Measurements from ENCODE around the gene TMEM131.

Gene TMEM131

DNA sequence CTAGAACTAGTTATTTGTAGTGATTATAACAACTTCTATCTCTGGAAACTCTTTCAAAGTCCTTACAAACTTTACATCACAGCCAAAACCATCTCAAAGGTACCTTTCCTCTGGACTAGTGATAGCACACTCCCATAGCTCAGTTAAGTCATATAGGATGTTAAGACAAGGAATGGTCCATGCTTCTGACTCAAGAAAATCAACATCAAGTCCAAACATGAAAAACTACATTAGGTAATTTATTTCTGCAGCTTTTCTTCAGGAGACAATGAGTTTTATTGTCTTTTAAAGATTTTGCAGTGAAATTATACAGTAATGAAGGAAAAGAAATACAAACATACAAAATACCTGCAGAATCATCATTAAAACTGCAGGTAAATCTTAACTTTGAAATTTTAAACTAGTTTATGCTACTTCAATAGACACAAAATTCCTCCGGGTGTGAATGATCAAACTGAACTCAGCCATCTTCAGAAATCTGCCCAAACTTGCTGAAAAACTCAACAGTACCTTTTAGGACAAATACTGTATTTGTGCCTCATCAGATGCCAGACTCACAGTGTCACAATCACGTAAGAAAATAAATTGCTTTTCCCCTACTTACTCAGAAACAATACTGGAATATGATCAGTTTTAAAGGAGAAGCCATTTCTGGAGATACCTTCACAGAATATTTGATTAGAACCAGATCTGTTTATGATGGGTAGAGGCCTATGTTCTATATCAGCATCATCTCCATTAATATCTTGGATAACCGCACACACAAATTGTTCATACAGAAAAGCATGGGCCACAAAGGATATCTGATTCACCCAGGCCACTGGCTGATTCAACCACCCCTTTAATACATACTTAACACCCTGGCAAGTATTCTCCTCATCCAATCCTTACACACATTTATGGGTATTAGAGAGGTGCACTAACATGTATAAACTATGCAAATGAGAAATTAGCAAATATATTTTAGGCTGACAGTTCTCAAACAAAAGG, 2.6 kb downstream of the TMEM131 start:
- DNase-seq (ENCODE audit: extremely low read depth in 1 of 2, low read depth in 1 of 2), result no peak

DNA sequence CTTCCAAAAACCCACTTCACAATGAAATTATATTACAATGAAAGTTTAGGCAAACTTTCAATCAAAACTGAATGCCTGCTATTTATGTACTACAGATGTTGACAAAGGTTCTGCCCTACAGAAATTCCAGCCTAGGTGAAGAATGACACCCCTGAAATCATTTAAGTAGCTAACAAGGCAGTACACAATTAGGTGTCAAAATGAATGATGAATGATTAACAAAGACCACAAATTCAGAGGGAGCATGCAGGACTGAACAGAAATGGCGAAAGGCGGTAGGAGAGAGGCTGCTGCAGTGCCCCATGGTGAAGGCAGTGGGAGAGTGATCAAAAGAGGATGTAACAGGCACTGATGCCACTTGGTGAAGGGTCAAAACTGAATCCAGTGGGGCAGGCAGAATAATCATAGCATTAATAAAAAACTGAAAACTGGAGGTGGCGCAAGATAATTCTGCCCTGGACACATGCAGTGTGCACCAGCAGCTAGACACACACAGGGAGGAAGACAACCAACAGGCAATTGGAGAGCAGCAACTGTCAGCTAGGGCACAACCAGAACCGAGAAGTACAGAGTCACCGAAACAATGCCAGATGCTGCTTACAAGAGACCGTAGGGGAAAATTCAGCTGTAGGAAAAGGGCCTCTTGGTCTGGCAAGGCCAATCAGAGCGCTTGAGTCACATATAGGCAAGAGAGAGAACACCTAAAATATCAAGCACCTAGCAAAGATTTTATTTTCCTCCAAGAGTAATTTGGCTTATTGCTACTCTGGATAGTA, 4.5 kb downstream of the TMEM131 start:
- DNase-seq (ENCODE audit: extremely low read depth in 1 of 2, low read depth in 1 of 2), result no peak

DNA sequence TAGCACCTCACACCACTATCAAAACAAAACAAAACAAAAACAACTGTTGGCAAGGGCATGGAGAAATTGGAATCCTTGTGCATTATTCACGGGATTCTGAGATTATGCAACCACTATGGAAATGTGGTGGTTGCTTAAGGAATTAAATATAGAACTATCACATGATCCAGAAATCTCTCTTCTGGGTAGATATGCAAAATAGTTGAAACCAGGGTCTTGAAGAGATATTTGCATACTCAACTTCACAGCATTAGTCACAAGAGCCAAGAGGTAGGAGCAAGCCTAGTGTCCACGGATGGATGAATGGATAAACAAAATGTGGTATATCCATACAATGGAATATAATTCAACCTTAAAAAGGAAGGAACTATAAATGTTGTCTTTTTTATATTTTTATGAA, 7.0 kb downstream of the TMEM131 start:
- DNase-seq (ENCODE audit: extremely low read depth in 1 of 2, low read depth in 1 of 2), result no peak

GRCh38 chr2:97985998-97986397, 9.8 kb downstream of the TMEM131 start:
- DNase-seq (ENCODE audit: extremely low read depth in 1 of 2, low read depth in 1 of 2), result no peak

- DNase-seq (ENCODE audit: extremely low read depth in 1 of 2, low read depth in 1 of 2), result no peak
These were observed 12.1 kb downstream of the TMEM131 start for GRCh38 chr2:97983698-97984097.

GRCh38 chr2:97983134-97983533, 12.6 kb downstream of the TMEM131 start:
- no peak for DNase-seq (ENCODE audit: extremely low read depth in 1 of 2, low read depth in 1 of 2)

DNA sequence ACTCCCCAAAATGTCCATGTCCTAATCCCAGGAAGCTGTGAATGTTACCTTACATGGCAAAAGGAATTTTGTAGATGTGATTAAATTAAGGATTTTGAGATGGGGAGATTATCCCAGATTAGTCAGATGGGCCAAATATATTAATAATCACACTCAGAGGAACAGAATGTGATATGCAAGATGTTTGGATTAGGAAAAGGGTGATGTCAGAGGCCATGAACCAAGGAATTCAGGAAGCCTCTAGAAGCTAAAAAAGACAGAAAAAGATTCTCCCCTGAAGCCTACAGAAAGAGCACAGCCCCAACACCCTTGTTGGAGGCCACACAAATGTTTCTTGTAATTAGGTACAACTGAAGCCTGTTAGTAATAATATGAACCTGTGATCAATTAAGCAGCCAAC, 13.1 kb downstream of the TMEM131 start:
- no peak for DNase-seq (ENCODE audit: extremely low read depth in 1 of 2, low read depth in 1 of 2)

GRCh38 chr2:97981961-97982360, 13.8 kb downstream of the TMEM131 start:
- DNase-seq (ENCODE audit: extremely low read depth in 1 of 2, low read depth in 1 of 2), result no peak

DNA sequence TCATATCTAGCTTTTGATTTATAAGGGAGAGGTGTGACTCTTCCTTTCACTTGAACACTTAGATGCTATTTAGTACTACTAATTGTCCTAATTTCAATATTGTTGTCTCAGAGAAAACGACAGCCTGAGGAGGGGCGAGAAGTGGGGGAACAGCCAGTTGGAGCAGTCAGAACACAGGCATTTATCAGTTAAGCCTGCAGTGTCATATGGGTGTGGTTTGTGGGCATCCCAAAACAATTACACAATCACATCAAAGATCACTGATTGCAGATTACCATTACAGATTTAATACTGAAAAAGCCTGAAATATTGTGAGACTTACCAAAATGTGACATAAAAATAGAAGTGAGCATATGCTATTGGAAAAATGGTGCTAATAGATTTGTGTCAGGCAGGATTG, 15.8 kb downstream of the TMEM131 start:
- DNase-seq (ENCODE audit: extremely low read depth in 1 of 2, low read depth in 1 of 2), result no peak

- DNase-seq (ENCODE audit: extremely low read depth in 1 of 2, low read depth in 1 of 2), result no peak
These were observed 21.3 kb downstream of the TMEM131 start for GRCh38 chr2:97974471-97974870.

GRCh38 chr2:97970293-97971060, 25.3 kb downstream of the TMEM131 start:
- DNase-seq (ENCODE audit: extremely low read depth in 1 of 2, low read depth in 1 of 2), result no peak

GRCh38 chr2:97969081-97970067, 26.4 kb downstream of the TMEM131 start:
- DNase-seq (ENCODE audit: extremely low read depth in 1 of 2, low read depth in 1 of 2), result no peak

GRCh38 chr2:97967931-97968627, 27.7 kb downstream of the TMEM131 start:
- no peak for DNase-seq (ENCODE audit: extremely low read depth in 1 of 2, low read depth in 1 of 2)

DNA sequence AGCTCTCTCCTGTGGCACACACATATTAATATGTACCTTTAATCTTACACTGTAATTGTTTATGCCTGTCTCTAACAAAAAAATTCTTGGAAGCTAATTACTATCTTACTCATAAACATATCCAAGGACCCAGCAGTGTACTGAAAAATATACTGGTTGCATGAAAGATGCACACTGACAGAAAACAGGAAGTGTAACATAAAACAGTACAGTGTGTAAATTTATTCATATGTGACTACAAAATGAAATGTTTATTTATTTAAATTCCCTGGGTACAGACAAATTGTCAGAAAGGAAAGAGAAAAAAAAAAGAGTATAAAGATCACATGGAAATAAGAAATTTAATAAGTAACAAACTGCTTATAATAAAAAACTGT, 28.5 kb downstream of the TMEM131 start:
- no peak for DNase-seq (ENCODE audit: extremely low read depth in 1 of 2, low read depth in 1 of 2)

DNA sequence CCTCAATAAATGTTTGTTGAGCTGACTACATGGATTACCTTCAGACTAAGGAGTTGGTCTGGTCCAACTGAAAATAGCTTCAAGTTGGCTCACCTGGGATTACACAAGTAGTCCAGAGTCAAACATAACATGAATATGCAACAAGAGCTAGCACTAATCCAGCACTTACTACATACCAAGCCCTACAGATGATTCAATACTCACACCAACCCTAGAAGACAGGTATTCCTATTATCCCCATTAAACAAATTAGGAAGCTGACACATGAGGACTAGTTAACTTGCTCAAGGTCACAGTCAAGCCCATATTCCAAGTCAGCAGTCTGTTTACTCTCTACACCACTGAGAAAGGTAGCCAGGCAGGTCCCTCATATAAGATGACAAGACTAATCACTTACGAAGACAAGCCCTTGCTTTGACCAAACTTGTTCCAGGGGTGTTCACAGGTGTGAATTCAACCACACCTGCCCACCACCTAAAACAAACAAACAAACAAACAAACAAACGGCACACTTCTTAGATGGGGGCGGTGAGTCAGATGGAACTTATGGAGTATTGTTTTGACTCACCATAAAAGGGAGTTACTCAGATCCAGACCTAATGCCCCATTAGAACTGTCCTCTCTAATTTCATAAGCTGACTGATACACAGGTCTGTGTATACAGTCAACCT, 29.1 kb downstream of the TMEM131 start:
- DNase-seq (ENCODE audit: extremely low read depth in 1 of 2, low read depth in 1 of 2), result no peak

DNA sequence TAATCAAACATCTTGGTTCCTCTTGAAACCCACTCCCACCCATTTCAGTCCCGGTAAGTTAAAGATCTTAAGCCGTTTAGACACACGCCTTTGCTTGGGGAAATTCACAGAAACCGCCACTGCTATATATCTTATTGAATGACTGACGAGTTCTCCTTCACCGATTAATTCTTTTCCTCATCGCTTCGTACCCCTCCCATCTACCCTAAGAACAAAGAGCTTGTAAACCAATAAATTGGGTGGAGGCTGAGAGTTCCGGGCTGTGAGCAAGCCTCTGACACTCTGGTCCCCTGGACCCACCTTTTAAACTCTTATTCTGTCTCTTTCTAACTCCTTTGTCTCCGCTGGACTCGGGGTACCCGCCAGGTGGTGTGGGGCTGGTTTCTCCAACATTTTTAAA, 30.6 kb downstream of the TMEM131 start:
- DNase-seq (ENCODE audit: extremely low read depth in 1 of 2, low read depth in 1 of 2), result no peak

GRCh38 chr2:97963880-97964279, 31.9 kb downstream of the TMEM131 start:
- DNase-seq (ENCODE audit: extremely low read depth in 1 of 2, low read depth in 1 of 2), result no peak

DNA sequence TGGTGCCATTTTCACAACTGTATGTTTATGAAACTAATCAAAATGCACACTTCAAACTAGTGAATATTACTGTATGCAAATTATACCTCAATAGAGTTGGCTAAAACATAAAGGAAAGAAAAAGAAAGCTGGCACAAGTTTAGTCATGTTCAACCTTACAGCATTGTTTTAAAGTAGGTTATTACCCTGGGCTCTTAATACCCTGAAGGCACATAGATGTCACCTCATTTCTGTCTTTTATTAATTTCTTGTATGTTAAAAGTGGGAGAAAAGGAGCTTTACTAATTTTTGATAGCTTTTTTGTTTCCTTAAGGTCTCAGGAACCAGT, 32.7 kb downstream of the TMEM131 start:
- DNase-seq (ENCODE audit: extremely low read depth in 1 of 2, low read depth in 1 of 2), result no peak

DNA sequence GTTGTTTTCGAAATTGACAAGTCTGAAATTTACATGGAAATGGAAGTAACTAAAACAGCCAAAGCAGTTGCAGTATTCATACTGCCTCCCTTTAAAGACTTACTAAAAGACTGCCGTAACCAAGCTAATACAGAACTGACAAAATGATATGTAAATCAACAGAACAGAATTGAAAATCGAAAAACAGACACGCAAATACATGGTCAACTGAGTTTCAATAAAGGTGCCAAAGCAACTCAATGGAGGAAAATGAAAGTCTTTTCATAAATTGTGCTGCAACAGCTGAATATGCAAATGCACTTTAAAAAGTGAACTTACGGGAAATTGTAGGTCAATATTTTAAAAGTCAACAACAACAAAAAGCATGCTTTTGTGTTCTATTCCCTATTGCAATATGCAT, 34.2 kb downstream of the TMEM131 start:
- no peak for DNase-seq (ENCODE audit: extremely low read depth in 1 of 2, low read depth in 1 of 2)

All from stimulated activated CD8-positive, alpha-beta memory T cell treated with anti-CD3 and anti-CD28 coated beads, Interleukin-7, amount 100 ng/mL, for 48 hours (primary cell).